HepG2 (cell line): ENCODE measurements around the gene CA12. TPM values are rescaled to one million over a fixed set of nuclear protein-coding genes. Genes with fewer than 3 reads are reported as not detected.

Source experiments
- ATAC-seq: fragments of 200-7000 bp; cut with Tn5 transposase; 3 replicates; pipeline ENCODE4 v1.9.1; 2020; ENCODE audit warnings: mild to moderate bottlenecking, moderate library complexity
- BruUV-seq: library from RNA; stranded (reverse); fragments of 400-500 nt; replicated peaks from 2 replicates; lab custom pipeline; 2021; lab: Mats Ljungman, UMichigan
- CTCF ChIA-PET: fragments of 300-600 bp; formaldehyde crosslinking; extraction: SDS; loops from one replicate; lab custom pipeline; 2021; ENCODE audit warnings: low total read pairs, inconsistent platforms, low intra/inter-chr PET ratio; lab: Yijun Ruan, JAX
- POLR2A ChIA-PET: fragments of 350-600 bp; sonication (Branson Sonifier 250); formaldehyde crosslinking; loops from one replicate; lab custom pipeline; 2020; ENCODE audit warnings: antibody characterized with exemption, inconsistent platforms; lab: Yijun Ruan, JAX
- DNase-seq: peaks from one replicate; pipeline ENCODE4 v3.0.0-alpha.2; 2015; ENCODE audit warnings: low spot score
- FAIRE-seq: peaks from 3 replicates; lab custom pipeline; 2011; peaks lifted over from hg19 to GRCh38; lab: Jason Lieb, UNC
- H2AFZ ChIP-seq: one replicate; pipeline ENCODE4 v1.6.1; 2011; ENCODE audit warnings: low read length, inconsistent platforms
- H3K27ac ChIP-seq: fragments of 300-600 bp; 3 replicates; pipeline ENCODE4 v1.8.0; 2011; ENCODE audit warnings: mixed run types, mild to moderate bottlenecking, mixed read lengths, low read length, inconsistent platforms; ENCODE audit not compliant: insufficient read depth; ENCODE audit errors: extremely low read length
- H3K27me3 ChIP-seq, 2 experiments: fragments of 200-600 bp in 1 of 2; 2 replicates in 1 of 2; 3 replicates in 1 of 2; pipeline versions ENCODE4 v1.6.0 to v1.8.0; 2011; ENCODE audit warnings: low read length in 2 of 2, mild to moderate bottlenecking in 2 of 2, moderate library complexity in 2 of 2, inconsistent platforms in 1 of 2; ENCODE audit not compliant: insufficient read depth in 2 of 2, control insufficient read depth in 1 of 2
- H3K36me3 ChIP-seq, 2 experiments: fragments of 200-600 bp in 1 of 2; replicated peaks in 1 of 2; 2 replicates in 1 of 2; 3 replicates in 1 of 2; pipeline versions ENCODE4 v1.5.1 to v1.8.0; 2011; ENCODE audit warnings: low read length in 2 of 2, inconsistent platforms in 1 of 2; ENCODE audit not compliant: insufficient read depth in 2 of 2, control insufficient read depth in 1 of 2
- H3K4me1 ChIP-seq: 2 replicates; pipeline ENCODE4 v1.5.1; 2012; ENCODE audit warnings: low read length, inconsistent platforms; ENCODE audit not compliant: insufficient read depth
- H3K4me2 ChIP-seq: 2 replicates; pipeline ENCODE4 v1.6.0; 2011; ENCODE audit warnings: low read depth, low read length, inconsistent platforms
- H3K4me3 ChIP-seq, 3 experiments: fragments of 200-600 bp in 1 of 3; sonication (generic), shearing (Covaris generic) in 1 of 3; replicated peaks in 1 of 3; 2 replicates each; pipeline ENCODE4 v1.5.1; 2011 to 2016; ENCODE audit warnings: low read length in 3 of 3, inconsistent platforms in 2 of 3, low read depth in 2 of 3, mild to moderate bottlenecking in 2 of 3, control low read depth in 1 of 3, mixed read lengths in 1 of 3; ENCODE audit not compliant: insufficient read depth in 1 of 3
- H3K79me2 ChIP-seq: one replicate; pipeline ENCODE4 v1.6.1; 2011; ENCODE audit warnings: low read length, inconsistent platforms; ENCODE audit not compliant: insufficient read depth
- H3K9ac ChIP-seq: 2 replicates; pipeline ENCODE4 v1.6.0; 2011; ENCODE audit warnings: mild to moderate bottlenecking, low read depth, low read length, inconsistent platforms; ENCODE audit not compliant: insufficient read depth
- H3K9me3 ChIP-seq: 2 replicates; pipeline ENCODE4 v1.5.1; 2012; ENCODE audit warnings: mild to moderate bottlenecking, low read length
- H4K20me1 ChIP-seq: 2 replicates; pipeline ENCODE4 v1.6.0; 2011; ENCODE audit warnings: inconsistent platforms, mild to moderate bottlenecking, low read length, moderate library complexity; ENCODE audit not compliant: insufficient read depth
- CBFB ChIP-seq: sonication (generic); formaldehyde crosslinking; IDR thresholded peaks from 2 replicates; pipeline ENCODE4 v1.4.0; 2020; ENCODE audit warnings: missing genetic modification reagents
- CEBPB ChIP-seq: IDR thresholded peaks from 2 replicates; pipeline ENCODE4 v1.6.1; 2011; ENCODE audit warnings: low read depth, low read length, improper control_type of control experiment, borderline replicate concordance
- PHF5A ChIP-seq: IDR thresholded peaks from one replicate; pipeline ENCODE4 v1.6.1; 2018; ENCODE audit warnings: low read depth, missing genetic modification reagents; ENCODE audit not compliant: unreplicated experiment
- ZKSCAN8 ChIP-seq: IDR thresholded peaks from 2 replicates; pipeline ENCODE4 v1.6.1; 2016; ENCODE audit warnings: borderline replicate concordance, missing genetic modification reagents, missing compliant biosample characterization
- ZNF33A ChIP-seq: sonication (generic); formaldehyde crosslinking; IDR thresholded peaks from 2 replicates; pipeline ENCODE4 v1.5.1; 2020; ENCODE audit warnings: missing genetic modification reagents, mild to moderate bottlenecking, moderate library complexity, borderline replicate concordance
- ZNF713 ChIP-seq: sonication (generic); formaldehyde crosslinking; IDR thresholded peaks from 2 replicates; pipeline ENCODE4 v1.4.0; 2020; ENCODE audit warnings: mild to moderate bottlenecking, missing genetic modification reagents
- ZNF782 ChIP-seq: sonication (generic); formaldehyde crosslinking; IDR thresholded peaks from 2 replicates; pipeline ENCODE4 v1.4.0; 2020; ENCODE audit warnings: missing genetic modification reagents, mild to moderate bottlenecking, borderline replicate concordance
- ZSCAN9 ChIP-seq: IDR thresholded peaks from 2 replicates; pipeline ENCODE4 v1.6.1; 2016; ENCODE audit warnings: borderline replicate concordance
- WGBS: methylation state at CpG from one replicate; pipeline ENCODE4 v1.1.6; 2017; ENCODE audit warnings: low lambda C conversion rate; 5-methylcytosine and 5-hydroxymethylcytosine counted together
- in situ Hi-C: cut with HindIII; loops from 2 replicates; pipeline ENCODE4 v1.10.0; 2017; ENCODE audit warnings: low pct_unique_long_range_greater_than_20kb; ENCODE audit not compliant: extremely low pct_ligation_motif_present
- intact Hi-C: fragments of 100-400 bp; cut with micrococcal nuclease; formaldehyde crosslinking; loops from one replicate; pipeline ENCODE4 v1.10.0; 2022; ENCODE audit not compliant: unreplicated experiment
- polyA plus RNA-seq, 8 experiments: library from polyadenylated mRNA; depleted of rRNA in 3 of 8; stranded (reverse) in 7 of 8; unstranded in 1 of 8; fragments of >200 nt; fragmentation: Illumina TruSeq in 4 of 8; extraction: Trizol in 4 of 8; gene quantifications; 2 replicates each; pipeline versions ENCODE4 v1.2.1 to v1.2.3, GENCODE V29; 2011 to 2016; ENCODE audit warnings: low read depth in 4 of 8, missing spikeins in 1 of 8, mixed read lengths in 1 of 8; ENCODE audit not compliant: insufficient read depth in 1 of 8
- total RNA-seq, 5 experiments: library from RNA; depleted of rRNA; stranded (reverse); fragments of >200 nt; fragmentation: Illumina TruSeq; extraction: Trizol; gene quantifications; 2 replicates each; pipeline ENCODE4 v1.2.3, GENCODE V29; 2016; ENCODE audit warnings: low read depth in 1 of 5

The CA12 gene
- total and polyA plus RNA-seq, 2 of the 13 experiments (the other 11 are each of a cell fraction or from before 2014, with no cell fraction given), result 0.07 to 0.20 TPM

DNA sequence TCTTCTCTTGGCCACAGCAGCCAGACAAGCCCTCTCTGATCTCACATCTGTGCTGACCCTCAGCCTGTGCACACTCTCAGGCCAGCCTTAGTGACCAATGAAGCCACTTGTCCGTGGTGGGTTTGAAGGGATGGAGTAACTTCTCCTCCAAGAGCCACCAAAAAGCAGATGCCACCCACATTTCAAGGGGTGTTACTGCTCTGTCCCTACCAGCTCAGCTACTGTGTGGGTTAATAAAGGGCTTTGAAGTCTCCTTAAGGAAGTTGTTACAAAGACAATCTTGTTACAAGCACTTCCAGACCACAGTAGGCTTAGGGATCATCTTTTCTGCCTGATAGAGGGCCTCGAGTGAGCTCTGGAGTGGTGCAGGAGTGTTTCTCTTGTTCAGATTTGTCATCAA lies 3.3 kb upstream of the CA12 start (continued):
- TF ChIP-seq ZNF782 (no peak), ZKSCAN8 (CRISPR knock-in tag) (no peak), ZNF33A (CRISPR knock-in tag) (no peak), CBFB (no peak), ZSCAN9 (CRISPR knock-in tag) (no peak), ZNF713 (CRISPR knock-in tag) (no peak)

GRCh38 chr15:63382966-63383710 lies 1.5 kb upstream of the CA12 start:
- Histone ChIP-seq H2AFZ (no peak overlapping the region), H3K9me3 (no peaks in the 10 kb centered on the region), H3K27ac (no peak overlapping the region), H3K36me3 (no peaks in the 10 kb centered on the region), H3K4me3 (no peak overlapping the region), H3K79me2 (no peaks in the 10 kb centered on the region), H4K20me1 (no peaks in the 10 kb centered on the region)
- ATAC-seq (no peak), FAIRE-seq (no peak)
- POLR2A ChIA-PET, result no interaction called here
- in situ Hi-C loops, result no loop called here
- CTCF ChIA-PET, result no interaction called here
- TF ChIP-seq CEBPB, result peak; percentile 17; the same call in 1 of the 2 replicates
- TF ChIP-seq PHF5A, result no peak
- TF ChIP-seq, all 625 proteins: peak for 1
- no TSS peak for BruUV-seq
- intact Hi-C loops, result no loop called here
- Histone ChIP-seq H3K27me3 (peaks cover 4 to 46% of the 10 kb centered on the region in 2 experiments), H3K9ac (no peak overlapping the region), H3K4me1 (peaks cover 29% of the 10 kb centered on the region), H3K4me2 (no peak overlapping the region)
- DNase-seq, result no peak
- WGBS, result 60% methylated on average over 8 of the region's 10 CpGs
